ENCODE measurements around the gene SDHAF1.
A peak's percentile ranks its signal among the peaks of the same experiment; 100 is the strongest.
"Not testable (repeated sequence)": the region's sequence is repeated elsewhere in the genome, so short reads cannot be mapped to it uniquely, and the experiment has no call there.

Gene SDHAF1, protein sequence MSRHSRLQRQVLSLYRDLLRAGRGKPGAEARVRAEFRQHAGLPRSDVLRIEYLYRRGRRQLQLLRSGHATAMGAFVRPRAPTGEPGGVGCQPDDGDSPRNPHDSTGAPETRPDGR

DNA sequence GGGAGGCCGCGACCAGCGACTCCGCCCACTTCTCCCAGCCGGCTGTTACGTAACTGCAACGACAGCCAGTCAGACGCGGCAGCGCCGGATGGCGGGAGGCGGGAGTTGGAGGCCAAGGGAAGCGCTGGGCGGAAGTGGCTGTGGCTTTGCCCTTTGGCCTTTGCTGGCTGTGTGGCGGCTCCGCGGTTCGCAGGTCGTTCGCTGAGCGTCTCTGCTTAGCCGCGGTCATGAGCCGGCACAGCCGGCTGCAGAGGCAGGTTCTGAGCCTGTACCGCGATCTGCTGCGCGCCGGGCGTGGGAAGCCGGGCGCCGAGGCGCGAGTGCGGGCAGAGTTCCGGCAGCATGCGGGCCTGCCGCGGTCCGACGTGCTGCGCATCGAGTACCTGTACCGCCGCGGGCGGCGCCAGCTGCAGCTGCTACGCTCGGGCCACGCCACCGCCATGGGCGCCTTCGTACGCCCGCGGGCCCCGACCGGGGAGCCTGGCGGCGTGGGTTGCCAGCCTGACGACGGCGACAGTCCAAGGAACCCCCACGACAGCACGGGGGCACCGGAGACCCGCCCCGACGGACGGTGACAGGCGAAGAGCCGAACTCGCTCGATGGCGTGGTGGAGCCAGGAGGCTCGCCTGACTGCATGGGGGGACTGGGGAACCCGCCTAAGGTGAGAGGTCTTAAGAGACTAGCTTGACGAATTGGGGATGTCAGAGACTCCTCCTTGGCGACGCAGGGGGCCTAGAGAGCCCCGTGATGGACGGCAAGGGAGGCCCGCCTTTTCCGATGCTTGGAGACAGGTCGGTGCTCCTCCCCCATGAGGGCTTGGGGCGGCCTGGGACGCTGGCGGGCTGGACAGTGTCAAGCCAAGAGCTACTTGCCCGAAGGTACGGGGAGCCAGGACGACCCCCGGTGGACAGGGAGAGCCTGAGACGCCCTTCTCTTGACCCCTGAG, at the start of gene SDHAF1:
Gene SDHAF1 (plus strand): TSS at position 141 of the 946 bp plus-strand sequence. CDS start 87 bp downstream, at position 228.
- peak; percentile 95 for DNase-seq

DNA sequence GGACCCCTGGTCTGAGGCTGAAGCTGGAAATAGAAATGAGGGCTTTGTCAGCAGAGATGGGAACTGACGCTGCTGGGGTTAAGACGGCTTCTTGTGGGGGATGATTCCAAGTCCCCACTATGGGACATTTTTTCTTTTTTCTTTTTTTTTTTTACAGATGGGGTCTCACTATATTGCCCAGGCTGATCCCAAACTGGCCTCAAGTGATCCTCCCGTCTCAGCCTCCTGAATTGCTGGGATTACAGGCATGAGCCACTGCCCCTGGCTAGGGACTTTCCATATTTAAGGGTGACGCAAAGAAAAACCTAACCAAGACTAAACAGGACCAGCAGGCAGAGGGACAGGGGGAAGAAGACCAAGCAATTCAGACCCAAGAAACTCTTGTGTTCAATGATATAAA, 48.8 kb upstream of the SDHAF1 start:
- DNase-seq: no peak

- DNase-seq: no peak
Observed at GRCh38 chr19:35949131-35949530, 45.9 kb upstream of the SDHAF1 start.

- DNase-seq: no peak
Observed at GRCh38 chr19:35955881-35956634, 38.9 kb upstream of the SDHAF1 start.

DNA sequence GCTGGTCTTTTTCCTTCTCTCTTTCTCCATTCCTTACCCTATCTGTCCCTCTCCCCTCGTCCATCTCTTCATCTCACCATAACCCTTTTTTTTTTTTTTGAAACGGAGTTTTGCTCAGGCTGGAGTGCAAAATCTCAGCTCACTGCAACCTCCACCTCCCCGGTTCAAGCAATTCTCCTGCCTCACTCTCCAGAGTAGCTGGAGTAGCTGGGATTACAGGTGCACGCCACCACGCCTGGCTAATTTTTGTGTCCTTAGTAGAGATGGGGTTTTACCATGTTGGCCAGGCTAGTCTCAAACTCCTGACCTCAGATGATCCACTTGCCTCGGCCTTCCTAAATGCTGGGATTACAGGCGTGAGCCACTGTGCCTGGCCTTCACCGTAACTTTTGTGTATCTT, 37.6 kb upstream of the SDHAF1 start:
- DNase-seq: not testable (repeated sequence)

DNA sequence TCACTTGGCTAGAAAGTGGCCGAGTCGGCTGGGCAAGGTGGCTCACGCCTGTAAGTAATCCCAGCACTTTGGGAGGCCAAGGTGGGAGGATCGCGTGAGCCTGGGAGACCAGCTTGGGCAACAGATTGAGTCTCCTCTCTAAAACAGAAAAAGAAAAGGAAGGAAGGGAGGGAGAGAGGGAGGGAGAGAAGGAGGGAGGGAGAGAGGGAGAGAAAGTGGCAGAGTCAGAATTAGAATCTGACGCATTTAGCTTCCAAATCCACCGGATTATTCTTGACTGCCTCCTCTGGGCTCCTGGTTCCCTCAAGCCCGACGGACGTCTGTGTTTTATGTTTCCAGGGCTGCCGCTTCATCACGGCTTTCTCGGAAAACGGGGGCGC, 36.3 kb upstream of the SDHAF1 start:
- no peak for DNase-seq

- DNase-seq: peak; percentile 80
Observed at GRCh38 chr19:35959040-35959967, 35.7 kb upstream of the SDHAF1 start.

DNA sequence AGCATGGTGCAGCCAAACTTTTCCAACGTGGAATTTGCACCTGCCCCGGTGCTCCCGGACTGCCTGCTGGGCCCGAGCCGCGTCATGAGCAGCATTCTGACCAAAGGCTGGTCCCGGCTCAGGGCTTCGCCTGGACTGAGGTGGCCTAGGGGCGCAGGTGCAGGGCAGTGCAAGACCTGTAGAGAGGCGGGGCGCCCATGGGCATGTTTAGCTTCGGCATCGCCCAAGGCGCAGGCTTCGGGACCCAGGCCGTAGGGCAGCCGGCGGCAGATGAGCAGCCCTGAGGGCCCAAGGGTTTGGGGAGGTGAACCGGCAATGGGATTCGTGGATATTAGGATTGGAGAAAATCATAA, 35.0 kb upstream of the SDHAF1 start:
- DNase-seq: no peak

DNA sequence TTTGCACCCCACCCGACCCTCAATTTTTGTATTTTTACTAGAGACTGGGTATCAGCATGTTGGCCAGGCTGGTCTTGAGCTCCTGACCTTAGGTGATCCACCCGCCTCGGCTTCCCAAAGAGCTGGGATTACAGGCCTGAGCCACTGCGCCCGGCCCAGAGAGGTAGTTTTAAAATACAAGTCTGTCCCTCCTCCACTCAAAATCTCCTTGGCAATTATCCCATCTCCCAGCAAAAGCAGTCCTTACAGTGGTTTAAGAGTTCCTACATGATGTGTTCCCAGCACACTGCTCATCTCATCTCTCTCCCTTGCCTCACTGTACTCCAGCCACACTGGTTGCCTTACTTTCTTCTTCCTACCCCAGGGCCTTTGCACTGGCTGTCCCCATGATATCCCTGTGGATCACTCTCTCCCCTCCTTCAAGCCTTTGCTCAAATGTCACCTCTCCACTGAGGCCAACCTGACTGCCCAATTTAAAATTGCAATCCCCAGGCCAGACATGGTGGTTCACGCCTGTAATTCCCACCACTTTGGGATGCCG, 34.5 kb upstream of the SDHAF1 start:
- DNase-seq: no peak

- DNase-seq: peak; percentile 44
Observed at GRCh38 chr19:35963514-35963913, 31.5 kb upstream of the SDHAF1 start.

DNA sequence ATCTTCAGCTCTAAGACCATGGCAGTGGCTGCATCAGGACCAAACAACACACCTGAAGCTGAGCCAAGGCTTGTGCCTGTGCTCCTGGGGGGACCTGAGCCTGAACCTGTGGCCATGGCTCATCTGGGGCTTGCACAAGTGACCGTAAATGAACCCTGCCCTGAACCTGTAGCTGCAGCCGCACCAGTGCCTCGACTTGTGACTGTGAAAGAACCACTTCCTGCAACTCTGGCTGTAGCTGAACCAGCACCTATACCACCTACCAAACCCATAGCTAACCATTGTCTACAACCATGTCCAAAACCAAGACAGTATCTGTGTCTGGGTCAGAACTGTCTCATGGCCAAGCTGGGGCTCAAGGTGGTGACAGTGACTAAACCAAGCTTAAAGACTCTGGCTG, 28.2 kb upstream of the SDHAF1 start:
- DNase-seq: no peak

- no peak for DNase-seq
Observed at GRCh38 chr19:35973487-35973886, 21.5 kb upstream of the SDHAF1 start.

- DNase-seq: no peak
Observed at GRCh38 chr19:35975608-35976214, 19.3 kb upstream of the SDHAF1 start.

DNA sequence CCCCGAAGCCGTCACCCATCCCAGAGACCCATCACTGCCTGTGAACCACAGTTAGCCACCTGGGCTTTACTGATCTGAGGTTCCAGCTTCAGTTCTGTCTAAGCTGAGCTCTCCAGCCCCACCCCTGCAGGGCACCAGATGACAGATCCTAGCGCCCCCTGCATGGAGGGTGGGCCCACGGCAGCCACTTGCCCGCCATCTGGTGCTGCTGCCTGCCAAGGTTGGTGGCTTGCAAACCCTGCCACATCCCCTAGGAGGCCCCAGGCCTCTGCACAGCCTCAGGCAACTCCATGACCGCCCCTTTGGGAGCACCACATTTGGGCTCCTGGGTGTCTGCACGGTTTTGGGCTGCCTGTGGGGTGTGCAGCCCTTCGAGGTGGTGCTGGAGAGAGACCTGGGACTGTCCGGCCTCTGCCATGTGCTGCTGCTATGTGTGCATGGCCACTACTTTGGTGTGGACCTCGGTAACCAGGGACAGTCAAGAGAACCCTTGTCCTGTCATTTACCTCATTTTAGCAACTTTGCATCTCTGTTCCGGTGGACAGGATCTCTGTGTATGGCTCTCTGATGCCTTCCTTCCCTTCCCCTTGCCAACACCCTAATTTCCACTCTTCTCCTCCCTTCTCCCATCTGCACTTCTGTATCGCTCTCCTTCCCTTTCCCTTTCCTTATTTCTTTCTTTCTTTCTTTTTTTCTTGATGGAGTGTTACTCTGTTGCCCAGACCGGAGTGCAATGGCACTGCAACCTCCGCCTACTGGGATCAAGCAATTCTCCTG, 17.4 kb upstream of the SDHAF1 start:
- DNase-seq: no peak

DNA sequence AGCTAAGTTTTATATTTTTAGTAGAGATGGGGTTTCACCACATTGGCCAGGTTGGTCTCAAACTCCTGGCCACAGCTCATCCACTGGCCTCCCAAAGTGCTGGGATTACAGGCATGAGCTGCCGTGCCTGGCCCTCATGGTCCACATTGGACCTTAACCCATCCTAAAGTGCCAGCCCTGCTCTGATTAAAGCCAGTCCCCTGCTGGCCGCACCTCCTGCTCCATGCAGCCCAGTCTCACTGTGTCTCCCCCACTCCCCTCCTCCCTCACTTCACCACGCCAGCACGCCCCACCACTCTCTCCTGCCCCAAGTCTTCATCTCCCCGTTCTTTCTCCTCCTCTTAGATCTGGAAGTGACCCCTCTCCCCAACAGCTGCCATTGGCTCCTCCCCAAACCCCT, 16.7 kb upstream of the SDHAF1 start:
- DNase-seq: no peak

- no peak for DNase-seq
Observed at GRCh38 chr19:35978832-35979365, 16.1 kb upstream of the SDHAF1 start.

GRCh38 chr19:35980997-35981396, 14.0 kb upstream of the SDHAF1 start:
- DNase-seq: not testable (repeated sequence)

GRCh38 chr19:35983177-35983576, 11.8 kb upstream of the SDHAF1 start:
- no peak for DNase-seq

DNA sequence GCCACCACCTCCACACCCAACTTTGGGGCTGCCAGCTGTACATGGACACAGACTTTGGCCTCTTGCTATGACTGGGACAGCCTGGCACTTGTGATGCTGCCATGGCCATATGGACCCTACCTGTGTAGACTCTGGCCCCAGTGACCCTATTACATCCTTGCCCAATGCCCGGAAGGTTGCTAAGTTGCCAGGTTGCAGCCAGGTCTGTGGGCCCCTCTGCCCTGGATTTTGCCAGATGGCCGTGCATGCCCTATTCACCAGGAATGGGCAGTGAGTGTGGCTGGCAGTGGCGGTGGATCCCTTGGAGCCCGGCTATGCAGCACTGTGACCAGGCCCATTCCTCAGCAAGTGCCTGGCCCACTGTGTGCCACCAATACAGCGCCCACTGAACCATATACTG, 8.9 kb upstream of the SDHAF1 start:
- DNase-seq: no peak

DNA sequence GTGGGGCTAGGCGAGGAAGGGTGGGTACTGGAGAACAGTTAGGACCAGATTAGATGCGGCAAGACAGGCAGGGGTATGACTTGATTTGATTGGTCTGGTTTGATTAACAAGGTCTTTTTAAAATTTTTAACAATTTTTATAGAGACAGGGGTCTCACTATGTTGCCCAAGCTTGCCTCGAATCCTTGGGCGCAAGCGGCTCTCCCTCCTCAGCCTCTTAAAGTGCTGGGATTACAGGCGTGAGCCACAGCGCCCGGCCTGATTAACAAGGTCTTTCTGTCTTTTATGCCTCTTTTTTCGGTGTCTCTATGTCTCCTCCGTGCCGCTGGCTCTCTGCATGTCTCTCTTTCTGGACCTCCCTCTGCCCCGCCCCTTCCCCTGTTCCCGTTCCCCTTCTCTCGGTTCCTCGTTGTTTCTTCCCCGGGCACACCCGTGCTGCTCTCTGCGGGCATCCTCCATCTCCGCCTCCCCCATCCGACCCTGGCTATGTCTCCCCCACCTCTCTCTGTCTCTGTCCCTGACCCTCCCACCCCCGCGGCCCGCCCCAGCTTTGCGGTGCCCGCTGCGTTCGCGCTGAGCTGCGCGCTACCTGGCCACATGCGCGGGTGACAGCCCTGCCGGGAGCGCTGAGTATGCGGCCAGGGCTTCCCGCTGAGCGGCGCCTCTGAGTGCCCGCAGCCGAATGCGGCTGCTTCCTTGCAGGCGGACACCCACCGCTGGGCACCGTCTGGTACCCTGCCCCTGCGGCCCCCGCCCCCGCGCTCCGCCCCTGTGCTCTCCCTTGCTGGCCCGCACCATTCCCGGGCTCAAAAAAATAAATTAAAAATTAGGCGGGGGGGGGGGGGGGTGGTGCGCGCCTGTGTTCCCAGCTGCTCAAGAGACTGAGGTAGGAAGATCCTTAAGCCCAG, 8.1 kb upstream of the SDHAF1 start:
- peak; percentile 26 for DNase-seq

Measured in activated naive CD4-positive, alpha-beta T cell treated with anti-CD3 and anti-CD28 coated beads, Interleukin-2, amount 50 U/mL, for 16 hours (primary cell).